Measurements from ENCODE around the gene SNRPD3.

Gene SNRPD3

DNA sequence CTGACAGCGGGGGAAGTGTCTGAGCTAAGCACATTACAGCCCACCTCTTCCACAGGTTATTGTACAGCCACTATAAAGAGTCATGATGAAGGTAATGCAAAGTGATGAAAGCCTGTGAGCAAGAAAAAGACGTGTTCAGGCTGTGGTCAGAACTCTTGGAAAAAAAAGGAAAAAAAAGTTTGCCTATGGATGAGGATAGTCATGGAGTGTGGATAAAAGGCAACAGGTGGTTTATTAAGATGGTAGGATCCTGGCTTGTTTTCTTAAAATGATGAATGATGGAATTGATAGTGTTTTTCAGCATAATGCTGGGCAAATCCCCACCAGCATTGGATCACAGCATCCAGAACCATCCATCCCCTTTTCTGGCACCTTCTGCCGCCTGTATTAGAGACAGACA lies 37.6 kb upstream of the SNRPD3 start:
- TF ChIP-seq PKNOX1 (IDR thresholded peaks at IDR 0.05) = no peak
- DNase-seq (ENCODE audit: extremely low spot score) = no peak
- POLR2A ChIA-PET = no interaction called here
- CTCF ChIA-PET = no interaction called here

DNA sequence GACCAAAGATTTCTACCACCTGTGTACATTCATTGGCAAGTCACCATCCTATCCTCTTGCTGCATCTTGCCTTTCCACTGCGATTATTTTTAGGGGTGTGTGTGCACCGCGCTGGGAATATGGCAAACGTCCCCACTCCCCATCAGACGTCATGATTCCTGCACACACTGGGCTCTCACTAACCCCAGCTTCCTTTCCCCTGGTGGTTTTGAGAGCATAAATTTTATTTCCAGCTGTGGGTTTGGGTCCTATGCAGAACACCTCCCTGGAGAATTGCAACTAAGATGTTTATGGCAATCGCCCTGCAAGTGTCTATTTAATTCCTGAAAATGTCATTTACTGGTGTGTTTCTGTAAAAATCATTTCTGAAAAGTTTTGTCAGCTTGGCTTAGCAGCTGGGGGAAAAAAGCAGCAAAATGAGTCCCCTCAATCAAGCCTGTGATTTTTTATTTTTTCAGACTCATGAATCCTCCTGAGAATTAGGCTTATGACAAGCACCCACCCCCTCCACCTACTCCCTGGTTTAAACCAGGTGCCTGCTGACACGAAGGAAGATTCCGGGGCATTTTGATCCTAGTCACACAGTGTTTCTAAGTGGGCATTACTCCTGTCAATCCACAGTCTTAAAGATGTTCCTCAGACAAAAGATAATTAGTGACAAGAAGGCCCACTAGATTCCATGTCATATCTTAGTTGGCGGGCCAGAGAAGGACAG lies 36.9 kb upstream of the SNRPD3 start:
- DNase-seq (ENCODE audit: extremely low spot score) = no peak
- TF ChIP-seq FOXA1 (IDR thresholded peaks at IDR 0.05) (no peak), ARNT (IDR thresholded peaks at IDR 0.05) (no peak), LEF1 (IDR thresholded peaks at IDR 0.05; ENCODE audit: borderline replicate concordance) (no peak), ZNF384 (IDR thresholded peaks at IDR 0.05) (no peak), TARDBP (IDR thresholded peaks at IDR 0.05) (no peak), FOXK2 (IDR thresholded peaks at IDR 0.05) (no peak), SUZ12 (IDR thresholded peaks at IDR 0.05) (no peak), SP1 (IDR thresholded peaks at IDR 0.05) (no peak)
- CTCF ChIA-PET = no interaction called here
- POLR2A ChIA-PET = no interaction called here

- ChIA-PET POLR2A (no interaction called here), CTCF (no interaction called here)
- TF ChIP-seq FOXA1 (IDR thresholded peaks at IDR 0.05) (no peak), BHLHE40 (IDR thresholded peaks at IDR 0.05; ENCODE audit: borderline replicate concordance) (no peak), TARDBP (IDR thresholded peaks at IDR 0.05) (no peak), ZNF384 (IDR thresholded peaks at IDR 0.05) (no peak), LEF1 (IDR thresholded peaks at IDR 0.05; ENCODE audit: borderline replicate concordance) (no peak), PKNOX1 (IDR thresholded peaks at IDR 0.05) (no peak), FOXM1 (IDR thresholded peaks at IDR 0.05; ENCODE audit: borderline replicate concordance) (no peak), L3MBTL2 (conservative IDR thresholded peaks at IDR 0.05) (no peak), SUZ12 (IDR thresholded peaks at IDR 0.05) (no peak), HDGF (IDR thresholded peaks at IDR 0.05; ENCODE audit: borderline replicate concordance) (no peak), FOXK2 (IDR thresholded peaks at IDR 0.05) (no peak), CTBP1 (IDR thresholded peaks at IDR 0.05; ENCODE audit: borderline replicate concordance) (no peak), NFRKB (IDR thresholded peaks at IDR 0.05) (no peak), ELF4 (IDR thresholded peaks at IDR 0.05) (no peak), SP1 (IDR thresholded peaks at IDR 0.05) (no peak), ARNT (IDR thresholded peaks at IDR 0.05) (no peak)
- DNase-seq (ENCODE audit: extremely low spot score) = no peak
Observed at GRCh38 chr22:24519496-24519895, 36.3 kb upstream of the SNRPD3 start.

- TF ChIP-seq CTBP1 (IDR thresholded peaks at IDR 0.05; ENCODE audit: borderline replicate concordance) (no peak), FOXM1 (IDR thresholded peaks at IDR 0.05; ENCODE audit: borderline replicate concordance) (no peak), NFRKB (IDR thresholded peaks at IDR 0.05) (no peak), FOXK2 (IDR thresholded peaks at IDR 0.05) (no peak), BHLHE40 (IDR thresholded peaks at IDR 0.05; ENCODE audit: borderline replicate concordance) (no peak), FOXA1 (IDR thresholded peaks at IDR 0.05) (no peak), SP1 (IDR thresholded peaks at IDR 0.05) (no peak), SUZ12 (IDR thresholded peaks at IDR 0.05) (no peak)
- POLR2A ChIA-PET = interaction anchor here (0.6 kb wide), 1 partner anchor 17 kb away, joined by 3 read pairs; no protein-coding TSS in a partner anchor
- CTCF ChIA-PET = interaction anchor here (0.6 to 2.2 kb wide), 7 partner anchors 15 to 904 kb away, joined by 3 to 8 read pairs (median 3); no protein-coding TSS in a partner anchor
- DNase-seq (ENCODE audit: extremely low spot score) = peak; percentile 74
Observed at GRCh38 chr22:24521791-24522245, 34.0 kb upstream of the SNRPD3 start.

GRCh38 chr22:24523873-24524272 lies 31.9 kb upstream of the SNRPD3 start:
- TF ChIP-seq NFRKB (IDR thresholded peaks at IDR 0.05) (no peak), ZNF384 (IDR thresholded peaks at IDR 0.05) (no peak), LEF1 (IDR thresholded peaks at IDR 0.05; ENCODE audit: borderline replicate concordance) (no peak)
- no peak for DNase-seq (ENCODE audit: extremely low spot score)
- POLR2A ChIA-PET = no interaction called here
- CTCF ChIA-PET = no interaction called here

DNA sequence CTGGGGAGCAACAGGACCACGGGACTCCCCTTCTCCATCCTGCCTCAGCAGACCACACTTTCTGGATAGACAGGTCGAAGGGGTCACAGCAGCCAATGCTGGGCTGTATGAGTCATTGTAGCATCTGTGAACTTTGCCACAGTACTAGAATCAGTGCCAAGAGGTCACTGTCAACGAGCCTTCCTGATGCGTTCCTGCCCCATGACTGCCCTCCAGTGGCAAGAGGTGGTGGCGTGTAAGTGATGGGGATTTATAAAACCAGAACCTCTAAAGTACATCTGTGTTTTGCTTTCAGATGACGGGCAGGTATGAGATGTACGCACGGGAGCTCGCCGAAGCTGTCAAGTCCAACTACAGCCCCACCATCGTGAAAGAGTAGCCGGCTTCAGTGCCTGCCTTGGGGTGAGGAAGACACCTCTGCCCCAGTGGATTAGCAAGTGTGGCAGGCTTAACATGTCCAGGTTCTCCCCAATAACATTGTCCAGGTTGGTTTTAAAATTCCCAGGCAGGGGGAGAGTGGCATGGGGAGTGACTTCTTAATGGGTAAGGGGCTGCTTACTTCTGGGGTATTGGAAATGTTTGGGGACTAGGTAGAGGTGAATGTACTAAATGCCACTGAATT lies 30.3 kb upstream of the SNRPD3 start:
- TF ChIP-seq PKNOX1 (IDR thresholded peaks at IDR 0.05) (0 out of 2 replicates have a peak, but pooled peaks have one; percentile 7), ZNF384 (IDR thresholded peaks at IDR 0.05) (no peak), FOXK2 (IDR thresholded peaks at IDR 0.05) (no peak), NFRKB (IDR thresholded peaks at IDR 0.05) (no peak), ARNT (IDR thresholded peaks at IDR 0.05) (no peak)
- POLR2A ChIA-PET = interaction anchor here (1.2 kb wide), 1 partner anchor 29 kb away, joined by 5 read pairs; the partner anchor contains the start of gene GUCD1
- DNase-seq (ENCODE audit: extremely low spot score) = peak; percentile 78
- CTCF ChIA-PET = interaction anchor here (0.6 to 0.8 kb wide), 2 partner anchors 77 to 246 kb away, joined by 3 read pairs; no protein-coding TSS in a partner anchor

DNA sequence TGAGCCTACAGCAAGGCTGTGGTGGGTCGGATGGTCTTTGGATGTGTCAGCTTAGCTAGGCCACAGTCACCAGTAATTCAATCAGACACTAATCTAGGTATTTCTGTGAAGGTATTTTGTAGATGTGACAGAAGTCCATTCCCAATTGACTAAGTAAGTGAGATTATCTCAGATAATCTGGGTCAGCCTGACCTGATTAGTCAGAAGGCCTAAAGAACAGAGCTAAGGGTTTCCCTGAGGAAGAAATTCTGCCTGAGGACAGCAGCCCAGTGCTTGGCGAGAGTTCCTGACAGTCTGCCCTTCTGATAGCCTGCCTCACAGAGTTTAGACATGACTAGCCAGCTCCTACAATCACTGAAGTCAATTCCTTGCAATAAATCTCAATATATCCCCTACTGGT lies 29.6 kb upstream of the SNRPD3 start:
- no peak for TF ChIP-seq CTBP1 (IDR thresholded peaks at IDR 0.05; ENCODE audit: borderline replicate concordance)
- no peak for TF ChIP-seq LEF1 (IDR thresholded peaks at IDR 0.05; ENCODE audit: borderline replicate concordance)
- TF ChIP-seq ELF4 (IDR thresholded peaks at IDR 0.05) = no peak
- TF ChIP-seq ZNF384 (IDR thresholded peaks at IDR 0.05) = no peak
- no peak for TF ChIP-seq PKNOX1 (IDR thresholded peaks at IDR 0.05)
- no peak for TF ChIP-seq L3MBTL2 (conservative IDR thresholded peaks at IDR 0.05)
- TF ChIP-seq BHLHE40 (IDR thresholded peaks at IDR 0.05; ENCODE audit: borderline replicate concordance) = no peak
- TF ChIP-seq SP1 (IDR thresholded peaks at IDR 0.05) = no peak
- no peak for TF ChIP-seq ARNT (IDR thresholded peaks at IDR 0.05)
- TF ChIP-seq TARDBP (IDR thresholded peaks at IDR 0.05) = no peak
- no peak for TF ChIP-seq NFRKB (IDR thresholded peaks at IDR 0.05)
- TF ChIP-seq FOXK2 (IDR thresholded peaks at IDR 0.05) = no peak
- ChIA-PET POLR2A (interaction anchor here (1.2 kb wide), 1 partner anchor 29 kb away, joined by 5 read pairs; the partner anchor contains the start of gene GUCD1), CTCF (interaction anchor here (0.6 to 0.8 kb wide), 2 partner anchors 78 to 246 kb away, joined by 3 read pairs; no protein-coding TSS in a partner anchor)
- no peak for DNase-seq (ENCODE audit: extremely low spot score)
